H1 (cell line): Measurements from ENCODE around the gene CALD1.

ENCODE experiments used
- ATF2 ChIP-seq: IDR thresholded peaks from 2 replicates; pipeline ENCODE4 v1.6.1; 2012; ENCODE audit warnings: low read length, inconsistent platforms
- CEBPB ChIP-seq: IDR thresholded peaks from 2 replicates; pipeline ENCODE4 v1.6.1; 2012; ENCODE audit warnings: low read depth, low read length
- POLR2AphosphoS5 ChIP-seq: IDR thresholded peaks from 2 replicates; pipeline ENCODE4 v1.6.1; 2011; ENCODE audit warnings: low read depth, low read length
- TF ChIP-seq, protein P1 (sequence below), 3 experiments: IDR thresholded peaks; 1 replicate in 2 of 3; 2 replicates in 1 of 3; pipeline versions ENCODE4 v1.5.1 to v1.6.1; 2011; ENCODE audit warnings: low read length in 3 of 3, mild to moderate bottlenecking in 3 of 3, inconsistent platforms in 2 of 3, low read depth in 1 of 3, moderate library complexity in 1 of 3; ENCODE audit not compliant: insufficient read depth in 1 of 3; ENCODE audit errors: control extremely low read depth in 1 of 3

DNA sequence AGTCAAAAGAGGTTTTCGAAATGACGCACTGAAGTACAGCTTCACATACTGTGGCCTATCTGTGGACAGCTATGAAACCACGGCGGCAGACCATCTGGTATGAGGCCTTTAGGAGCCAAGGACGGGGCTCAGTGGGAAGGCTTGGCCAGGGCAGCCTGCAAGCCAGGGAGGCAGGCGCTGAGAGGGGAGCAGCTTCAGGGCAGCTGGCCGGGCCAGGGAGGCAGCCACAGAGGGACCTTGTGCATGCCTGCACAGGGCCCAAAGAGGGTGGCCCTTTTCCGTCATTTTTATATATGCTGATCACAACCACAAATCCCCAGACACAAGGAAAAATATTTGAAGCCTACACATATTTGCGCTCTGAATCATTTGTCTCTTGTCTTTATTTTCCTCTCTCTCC lies 13.5 kb downstream of the CALD1 start:
- no peak for TF ChIP-seq POLR2AphosphoS5
- TF ChIP-seq, protein P1, sequence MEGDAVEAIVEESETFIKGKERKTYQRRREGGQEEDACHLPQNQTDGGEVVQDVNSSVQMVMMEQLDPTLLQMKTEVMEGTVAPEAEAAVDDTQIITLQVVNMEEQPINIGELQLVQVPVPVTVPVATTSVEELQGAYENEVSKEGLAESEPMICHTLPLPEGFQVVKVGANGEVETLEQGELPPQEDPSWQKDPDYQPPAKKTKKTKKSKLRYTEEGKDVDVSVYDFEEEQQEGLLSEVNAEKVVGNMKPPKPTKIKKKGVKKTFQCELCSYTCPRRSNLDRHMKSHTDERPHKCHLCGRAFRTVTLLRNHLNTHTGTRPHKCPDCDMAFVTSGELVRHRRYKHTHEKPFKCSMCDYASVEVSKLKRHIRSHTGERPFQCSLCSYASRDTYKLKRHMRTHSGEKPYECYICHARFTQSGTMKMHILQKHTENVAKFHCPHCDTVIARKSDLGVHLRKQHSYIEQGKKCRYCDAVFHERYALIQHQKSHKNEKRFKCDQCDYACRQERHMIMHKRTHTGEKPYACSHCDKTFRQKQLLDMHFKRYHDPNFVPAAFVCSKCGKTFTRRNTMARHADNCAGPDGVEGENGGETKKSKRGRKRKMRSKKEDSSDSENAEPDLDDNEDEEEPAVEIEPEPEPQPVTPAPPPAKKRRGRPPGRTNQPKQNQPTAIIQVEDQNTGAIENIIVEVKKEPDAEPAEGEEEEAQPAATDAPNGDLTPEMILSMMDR (IDR thresholded peaks at IDR 0.05; ENCODE audit: control extremely low read depth in 1 of 3, insufficient read depth in 1 of 3, low read depth in 1 of 3, low read length in 3 of 3), result no peak
- no peak for TF ChIP-seq ATF2
- no peak for TF ChIP-seq CEBPB
